CD4-positive, CD25-positive, alpha-beta regulatory T cell (primary cell): ENCODE results near the gene OGFR. TPM values are rescaled to one million over a fixed set of nuclear protein-coding genes. Genes with fewer than 3 reads are reported as not detected.

Experiments
- ATAC-seq, 2 donors: fragments of 150-1000 bp; cut with Tn5 transposase; one replicate each; pipeline ENCODE4 v1.10.0; 2021; ENCODE audit warnings: low read depth in 2 of 2, moderate number of reproducible peaks in 2 of 2, moderate library complexity in 1 of 2
- DNase-seq, 3 donors: peaks; one replicate each; pipeline versions ENCODE4 v3.0.0 to v3.0.0-alpha.2; 2012 to 2022; ENCODE audit warnings: mixed read lengths in 1 of 3
- H3K27ac ChIP-seq: one replicate; pipeline ENCODE4 v1.7.0; 2013; ENCODE audit warnings: mild to moderate bottlenecking, low read length; ENCODE audit not compliant: insufficient read depth, poor library complexity, severe bottlenecking
- H3K27me3 ChIP-seq: one replicate; pipeline ENCODE4 v1.7.0; 2013; ENCODE audit warnings: low read length; ENCODE audit not compliant: control insufficient read depth, insufficient read depth
- H3K36me3 ChIP-seq: one replicate; pipeline ENCODE4 v1.7.0; 2013; ENCODE audit warnings: mild to moderate bottlenecking, low read length, moderate library complexity; ENCODE audit not compliant: control insufficient read depth, insufficient read depth
- H3K4me1 ChIP-seq: 2 replicates; pipeline ENCODE4 v1.7.0; 2013; ENCODE audit warnings: mild to moderate bottlenecking, low read length; ENCODE audit not compliant: insufficient read depth, control insufficient read depth, poor library complexity, severe bottlenecking
- H3K4me3 ChIP-seq: one replicate; pipeline ENCODE4 v1.7.0; 2013; ENCODE audit warnings: low read depth, mild to moderate bottlenecking, low read length, moderate library complexity
- H3K9me3 ChIP-seq, 2 experiments: 1 replicate in 1 of 2; 2 replicates in 1 of 2; pipeline ENCODE4 v1.7.0; 2013; ENCODE audit warnings: low read length in 2 of 2, mild to moderate bottlenecking in 1 of 2, moderate library complexity in 1 of 2; ENCODE audit not compliant: control insufficient read depth in 2 of 2
- H3K27ac Mint-ChIP-seq, 3 donors: one replicate each; pipeline ENCODE4 v1.8.0; 2020 to 2022; ENCODE audit warnings: mild to moderate bottlenecking in 3 of 3, mixed read lengths in 3 of 3, moderate library complexity in 2 of 3
- H3K27me3 Mint-ChIP-seq: one replicate; pipeline ENCODE4 v1.8.0; 2022; ENCODE audit warnings: mild to moderate bottlenecking, mixed read lengths
- H3K36me3 Mint-ChIP-seq: one replicate; pipeline ENCODE4 v1.8.0; 2020; ENCODE audit warnings: mixed read lengths
- H3K4me1 Mint-ChIP-seq, 4 donors: one replicate each; pipeline ENCODE4 v1.8.0; 2020 to 2022; ENCODE audit warnings: mixed read lengths in 4 of 4, mild to moderate bottlenecking in 1 of 4
- H3K4me3 Mint-ChIP-seq, 4 donors: one replicate each; pipeline ENCODE4 v1.8.0; 2020 to 2022; ENCODE audit warnings: mild to moderate bottlenecking in 4 of 4, mixed read lengths in 4 of 4, moderate library complexity in 3 of 4
- H3K9me3 Mint-ChIP-seq, 7 donors: one replicate each; pipeline ENCODE4 v1.8.0; 2020 to 2022; ENCODE audit warnings: mixed read lengths in 7 of 7, mild to moderate bottlenecking in 3 of 7, moderate library complexity in 2 of 7
- polyA plus RNA-seq, 4 donors: library from polyadenylated mRNA; unstranded; fragments of 300-500 nt; fragmentation: Illumina TruSeq; gene quantifications; one replicate each; pipeline ENCODE4 v1.2.3, GENCODE V29; 2021
- total RNA-seq: library from RNA; stranded (reverse); gene quantifications from one replicate; pipeline ENCODE4 v1.2.3, GENCODE V29; 2022

The OGFR gene
- total and polyA plus RNA-seq, 5 donors from 2014 or later = 41.5 to 61.1 (median 42.2) TPM

- DNase-seq (no peak), ATAC-seq (no peak)
- Histone ChIP-seq H3K27ac (no peak overlapping the region), H3K4me3 (no peak overlapping the region), H3K36me3 (peaks cover 11% of the 10 kb centered on the region), H3K27me3 (no peaks in the 10 kb centered on the region), H3K4me1 (peaks cover 32% of the 10 kb centered on the region), H3K9me3 (no peaks in the 10 kb centered on the region)
- Mint-ChIP-seq H3K4me1 (peaks cover 0 to 39% (median 16%) of the 10 kb centered on the region in 4 donors), H3K27me3 (peaks cover 15% of the 10 kb centered on the region), H3K9me3 (no peaks in the 10 kb centered on the region), H3K36me3 (peaks cover 25% of the 10 kb centered on the region), H3K27ac (no peak overlapping the region), H3K4me3 (peak overlapping the region in 1 of 4 donors; percentile 71)
Observed at GRCh38 chr20:62799873-62800272, 4.8 kb upstream of the OGFR start.

DNA sequence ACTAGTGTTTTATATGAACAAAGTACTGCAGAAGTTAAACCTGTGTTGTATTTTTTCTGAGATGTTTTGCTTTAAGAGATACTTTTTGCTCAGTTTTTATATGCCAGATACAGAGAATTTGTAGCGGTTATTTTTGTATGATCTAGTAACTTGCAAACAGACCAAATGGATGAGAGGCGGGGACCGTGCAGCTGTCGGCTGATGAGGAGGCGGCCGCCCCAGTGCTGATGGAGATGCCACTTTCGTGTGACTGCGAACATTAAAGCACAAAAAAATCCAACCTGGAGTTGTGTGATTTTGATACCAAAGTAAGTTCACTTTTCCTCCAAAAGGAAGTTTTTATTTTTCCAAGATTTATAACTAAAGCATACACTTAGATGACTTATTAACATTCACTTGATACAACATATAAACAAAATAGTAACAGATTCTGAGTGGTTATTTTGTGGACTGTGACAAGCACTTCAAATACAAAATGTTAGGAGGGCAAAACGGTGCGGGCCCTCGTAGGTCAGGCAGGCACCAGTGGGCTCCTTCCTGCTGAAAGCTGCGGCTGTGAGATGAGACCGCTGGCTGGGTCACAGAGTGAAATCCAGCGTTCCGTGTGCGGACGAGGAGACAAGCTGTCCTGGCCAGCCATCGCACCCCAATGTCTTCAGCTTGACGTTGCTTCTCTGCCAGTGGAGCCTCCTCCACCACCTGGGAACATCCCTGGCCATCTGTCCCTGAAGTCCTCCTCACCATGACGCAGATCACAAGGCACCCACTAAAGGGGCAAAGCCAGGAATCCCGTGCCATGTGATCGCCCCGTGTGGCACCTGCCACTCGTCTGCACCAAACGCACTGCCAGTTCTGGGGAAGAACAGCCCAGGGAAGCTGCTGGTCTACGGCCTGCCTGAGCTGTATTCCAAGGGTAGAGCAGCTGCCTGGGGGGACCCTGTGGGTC lies 4.0 kb upstream of the OGFR start:
- Mint-ChIP-seq H3K27me3 (peaks cover 12% of the 10 kb centered on the region), H3K4me3 (peak overlapping the region in 2 of 4 donors; percentile 47 to 71), H3K4me1 (peaks cover 0 to 40% (median 16%) of the 10 kb centered on the region in 4 donors), H3K9me3 (no peaks in the 10 kb centered on the region), H3K36me3 (peaks cover 25% of the 10 kb centered on the region), H3K27ac (no peak overlapping the region)
- Histone ChIP-seq H3K9me3 (no peaks in the 10 kb centered on the region), H3K27ac (no peak overlapping the region), H3K36me3 (peaks cover 11% of the 10 kb centered on the region), H3K4me1 (peaks cover 27% of the 10 kb centered on the region), H3K4me3 (no peak overlapping the region), H3K27me3 (no peaks in the 10 kb centered on the region)
- ATAC-seq (no peak), DNase-seq (no peak)

- peaks cover 30% of the 10 kb centered on the region for H3K4me1 ChIP-seq
- H3K9me3 ChIP-seq = no peaks in the 10 kb centered on the region
- DNase-seq = no peak
- peaks cover 11% of the 10 kb centered on the region for H3K36me3 ChIP-seq
- no peak overlapping the region for H3K4me3 ChIP-seq
- Mint-ChIP-seq H3K4me3 (peak overlapping the region in 2 of 4 donors; percentile 47 to 71), H3K9me3 (no peaks in the 10 kb centered on the region), H3K36me3 (peaks cover 25% of the 10 kb centered on the region), H3K4me1 (peaks cover 0 to 41% (median 13%) of the 10 kb centered on the region in 4 donors), H3K27ac (no peak overlapping the region), H3K27me3 (peaks cover 6% of the 10 kb centered on the region)
- no peak for ATAC-seq
- no peaks in the 10 kb centered on the region for H3K27me3 ChIP-seq
- H3K27ac ChIP-seq = no peak overlapping the region
Observed at GRCh38 chr20:62801284-62802010, 3.2 kb upstream of the OGFR start.

GRCh38 chr20:62802026-62802712 lies 2.5 kb upstream of the OGFR start:
- H3K27ac ChIP-seq = no peak overlapping the region
- Mint-ChIP-seq H3K4me1 (peaks cover 0 to 45% (median 16%) of the 10 kb centered on the region in 4 donors), H3K36me3 (peaks cover 25% of the 10 kb centered on the region), H3K27ac (no peak overlapping the region), H3K9me3 (no peaks in the 10 kb centered on the region), H3K27me3 (peaks cover 6% of the 10 kb centered on the region), H3K4me3 (peak overlapping the region in 3 of 4 donors; percentile 50 to 95 (median 52))
- no peak for DNase-seq
- H3K4me3 ChIP-seq = no peak overlapping the region
- no peaks in the 10 kb centered on the region for H3K9me3 ChIP-seq
- H3K4me1 ChIP-seq = peaks cover 33% of the 10 kb centered on the region
- ATAC-seq = no peak
- H3K36me3 ChIP-seq = peaks cover 11% of the 10 kb centered on the region
- no peaks in the 10 kb centered on the region for H3K27me3 ChIP-seq

- H3K4me3 Mint-ChIP-seq = peak overlapping the region; percentile 90 to 97 (median 96)
- H3K27ac ChIP-seq = peak overlapping the region; percentile 82
- H3K27me3 Mint-ChIP-seq = peaks cover 6% of the 10 kb centered on the region
- H3K36me3 ChIP-seq = peaks cover 14% of the 10 kb centered on the region
- H3K36me3 Mint-ChIP-seq = peaks cover 17% of the 10 kb centered on the region
- DNase-seq (peak in 2 of 3 donors; percentile 33 to 49), ATAC-seq (no peak)
- H3K27ac Mint-ChIP-seq = peak overlapping the region; percentile 95 to 96 (median 95)
- peaks cover 38% of the 10 kb centered on the region for H3K4me1 ChIP-seq
- peak overlapping the region; percentile 68 for H3K4me3 ChIP-seq
- no peaks in the 10 kb centered on the region for H3K9me3 ChIP-seq
- H3K4me1 Mint-ChIP-seq = peaks cover 0 to 39% (median 20%) of the 10 kb centered on the region in 4 donors
- no peaks in the 10 kb centered on the region for H3K27me3 ChIP-seq
- no peaks in the 10 kb centered on the region for H3K9me3 Mint-ChIP-seq
Observed at GRCh38 chr20:62804021-62804626, 511 bp upstream of the OGFR start.

GRCh38 chr20:62805155-62805710 lies 598 bp downstream of the OGFR start:
- H3K27ac ChIP-seq = peak overlapping the region; percentile 82
- Mint-ChIP-seq H3K27ac (peak overlapping the region; percentile 60 to 95 (median 69)), H3K4me1 (peaks cover 0 to 36% (median 20%) of the 10 kb centered on the region in 4 donors), H3K27me3 (peaks cover 6% of the 10 kb centered on the region), H3K9me3 (no peaks in the 10 kb centered on the region), H3K36me3 (peaks cover 10% of the 10 kb centered on the region), H3K4me3 (peak overlapping the region; percentile 78 to 90 (median 86))
- H3K4me3 ChIP-seq = peak overlapping the region; percentile 48
- H3K9me3 ChIP-seq = no peaks in the 10 kb centered on the region
- H3K36me3 ChIP-seq = peaks cover 21% of the 10 kb centered on the region
- DNase-seq (peak in 1 of 3 donors; percentile 31), ATAC-seq (peak; percentile 8 to 26)
- peaks cover 38% of the 10 kb centered on the region for H3K4me1 ChIP-seq
- no peaks in the 10 kb centered on the region for H3K27me3 ChIP-seq
